EL (cell line): ENCODE measurements around the gene CYSRT1.

Experiments used
- DNase-seq: peaks from one replicate; pipeline ENCODE4 v3.0.0-alpha.2; 2016

Gene CYSRT1

DNA sequence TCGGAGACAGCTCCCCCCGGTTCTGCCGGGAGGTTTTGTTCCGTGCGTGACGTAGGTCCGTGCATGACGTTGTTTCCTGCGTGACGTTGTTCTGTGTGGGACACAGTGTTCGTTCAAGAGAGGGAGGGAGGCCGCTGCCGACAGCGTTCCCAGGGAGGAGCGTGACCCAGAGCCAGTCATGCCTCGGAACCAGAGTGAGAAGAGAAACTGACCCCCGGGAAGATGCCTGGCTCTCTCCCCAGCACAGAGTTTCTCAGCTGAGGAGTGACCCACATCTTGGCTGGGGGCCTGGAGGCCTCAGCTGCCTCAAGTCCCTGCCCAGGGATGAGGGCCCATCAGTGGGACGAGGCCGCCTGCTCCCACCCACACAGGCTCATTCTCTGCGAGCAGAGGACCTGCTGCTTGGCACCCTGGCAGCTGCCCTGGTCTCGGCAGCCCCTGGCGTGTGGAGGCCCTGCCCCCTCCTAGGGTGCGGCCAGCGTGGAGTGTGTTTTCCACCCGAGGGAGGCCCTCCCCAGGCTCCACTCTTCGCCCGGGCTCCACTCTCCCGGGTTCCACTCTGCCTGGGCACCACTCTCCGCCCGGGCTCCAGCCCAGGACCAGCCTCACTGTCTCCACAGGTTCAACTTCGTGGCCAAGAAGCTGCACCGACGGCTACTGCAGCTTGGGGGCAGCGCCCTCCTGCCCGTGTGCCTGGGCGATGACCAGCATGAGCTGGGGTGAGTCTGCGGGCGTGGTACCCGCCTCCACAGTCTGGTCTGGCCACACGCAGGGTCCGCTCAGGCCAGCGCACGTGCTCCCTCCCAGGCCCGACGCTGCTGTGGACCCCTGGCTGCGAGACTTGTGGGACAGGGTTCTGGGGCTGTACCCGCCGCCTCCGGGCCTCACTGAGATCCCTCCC, 11.6 kb upstream of the CYSRT1 start:
- DNase-seq = no peak

DNA sequence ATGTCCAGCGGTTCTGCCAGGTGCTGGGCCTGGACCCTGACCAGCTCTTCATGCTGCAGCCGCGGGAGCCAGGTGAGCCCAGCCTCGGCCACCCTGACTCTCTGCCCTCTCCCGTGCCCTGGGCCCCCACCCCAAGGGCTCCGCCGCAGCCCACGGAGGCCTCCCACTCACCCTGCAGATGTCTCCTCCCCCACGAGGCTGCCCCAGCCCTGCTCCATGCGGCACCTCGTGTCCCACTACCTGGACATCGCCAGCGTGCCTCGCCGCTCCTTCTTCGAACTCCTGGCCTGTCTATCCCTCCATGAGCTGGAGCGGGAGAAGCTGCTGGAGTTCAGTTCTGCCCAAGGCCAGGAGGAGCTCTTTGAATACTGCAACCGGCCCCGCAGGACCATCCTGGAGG, 10.4 kb upstream of the CYSRT1 start:
- DNase-seq = no peak

DNA sequence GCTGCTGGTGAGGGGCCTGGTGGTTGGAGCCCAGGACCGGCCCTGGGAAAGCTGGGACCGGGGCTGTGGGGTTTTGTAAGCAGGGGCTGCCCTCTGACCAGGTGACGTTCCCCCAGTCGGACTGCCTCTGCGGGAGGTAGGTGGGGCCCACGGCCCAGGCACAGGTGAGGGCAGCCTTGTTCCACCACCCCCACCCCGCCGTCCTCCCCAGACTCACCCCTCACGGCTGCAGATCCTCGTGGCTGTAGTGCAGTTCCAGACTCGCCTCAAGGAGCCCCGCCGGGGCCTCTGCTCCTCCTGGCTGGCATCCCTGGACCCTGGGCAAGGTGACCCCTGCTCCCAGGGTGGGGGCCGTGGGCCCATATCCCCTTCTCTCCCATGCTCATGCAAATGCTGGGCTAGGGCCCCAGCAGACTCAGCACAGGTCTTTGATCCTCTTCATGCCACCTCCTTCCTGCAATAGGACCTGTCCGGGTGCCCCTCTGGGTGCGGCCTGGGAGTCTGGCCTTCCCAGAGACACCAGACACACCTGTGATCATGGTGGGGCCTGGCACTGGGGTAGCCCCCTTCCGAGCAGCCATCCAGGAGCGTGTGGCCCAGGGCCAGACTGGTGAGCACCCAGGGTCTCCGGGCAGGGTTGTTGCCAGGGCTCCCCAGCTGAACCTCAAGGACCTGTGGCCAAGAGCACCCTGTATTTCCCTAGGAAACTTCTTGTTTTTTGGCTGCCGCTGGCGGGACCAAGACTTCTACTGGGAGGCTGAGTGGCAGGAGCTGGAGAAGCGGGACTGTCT, 9.6 kb upstream of the CYSRT1 start:
- DNase-seq = no peak

DNA sequence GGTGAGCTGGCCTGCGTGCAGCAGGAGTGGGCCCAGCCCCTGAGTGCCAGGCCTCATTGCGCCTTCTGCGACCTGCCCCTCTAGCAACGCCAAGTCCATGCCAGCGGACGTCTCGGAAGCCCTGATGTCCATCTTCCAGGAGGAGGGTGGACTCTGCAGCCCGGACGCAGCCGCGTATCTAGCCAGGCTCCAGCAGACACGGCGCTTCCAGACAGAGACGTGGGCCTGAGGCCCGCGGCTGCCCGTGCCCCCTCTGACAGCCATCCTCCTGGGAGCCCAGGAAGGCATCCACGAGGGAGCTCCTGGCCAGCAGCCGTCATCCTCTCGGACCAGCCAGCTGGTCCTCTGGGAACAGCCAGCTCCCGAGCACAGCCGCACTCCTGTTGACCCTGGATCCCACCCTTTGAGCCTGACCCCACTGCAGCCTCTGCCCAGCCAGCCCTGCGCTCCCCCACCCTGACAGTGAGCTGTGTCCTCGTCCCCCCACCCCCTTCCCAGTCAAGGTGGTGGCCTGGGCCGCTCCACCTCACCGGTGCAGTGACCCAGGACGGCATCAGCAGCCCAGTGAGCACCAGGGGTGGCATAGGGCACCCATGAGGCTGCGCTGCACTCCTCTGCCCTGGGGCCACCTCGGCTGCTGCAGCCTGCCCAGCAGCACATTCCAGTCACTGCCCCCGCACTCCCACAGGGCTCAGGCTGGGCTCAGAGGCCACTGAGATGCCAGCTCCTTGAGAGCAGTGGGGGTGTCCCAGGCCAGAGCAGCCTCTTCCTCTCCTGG, 8.6 kb upstream of the CYSRT1 start:
- DNase-seq = no peak

DNA sequence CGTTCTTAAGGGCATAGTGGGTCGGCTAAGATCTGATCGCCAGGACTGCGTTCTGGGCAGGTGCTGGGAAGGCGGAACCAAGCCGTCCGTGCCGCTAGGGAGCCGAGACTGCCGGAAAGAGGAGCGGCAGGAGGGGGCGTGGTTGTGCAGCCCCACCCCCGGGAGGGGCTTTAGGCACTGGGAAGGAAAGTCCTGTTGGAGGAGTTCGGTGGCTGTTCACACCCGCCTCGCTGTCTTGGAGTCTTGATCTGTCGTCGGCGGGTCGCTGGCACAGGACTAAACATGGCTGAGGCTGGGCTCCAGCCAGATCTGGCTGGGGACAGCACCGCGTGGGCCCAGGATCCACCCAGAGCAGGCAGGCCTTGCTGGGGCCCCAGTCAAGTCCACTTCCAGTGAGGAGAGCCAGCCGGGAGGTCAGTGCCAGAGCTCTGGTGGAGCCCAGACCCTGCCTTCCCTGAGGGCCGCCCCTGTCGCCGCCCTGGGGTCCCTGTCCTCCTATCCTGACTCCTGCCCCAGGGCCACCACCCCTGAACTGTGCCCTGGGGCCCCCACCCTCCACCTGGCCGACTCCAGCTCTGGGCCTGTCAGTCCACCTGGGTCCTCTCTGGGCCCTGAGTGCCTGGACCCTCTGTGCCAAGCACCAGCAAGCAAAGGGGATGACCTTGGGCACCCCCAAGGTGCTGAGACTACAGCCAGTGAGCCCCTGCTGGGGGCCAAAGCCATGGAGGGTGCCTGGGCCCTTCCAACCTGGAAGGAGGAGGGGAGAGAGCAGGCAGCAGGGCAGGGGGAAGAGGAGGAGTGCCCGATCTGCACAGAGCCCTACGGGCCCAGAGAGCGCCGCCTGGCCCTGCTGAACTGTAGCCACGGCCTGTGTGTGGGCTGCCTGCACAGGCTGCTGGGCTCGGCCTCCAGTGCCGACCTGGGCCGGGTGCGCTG, 7.4 kb upstream of the CYSRT1 start:
- no peak for DNase-seq

DNA sequence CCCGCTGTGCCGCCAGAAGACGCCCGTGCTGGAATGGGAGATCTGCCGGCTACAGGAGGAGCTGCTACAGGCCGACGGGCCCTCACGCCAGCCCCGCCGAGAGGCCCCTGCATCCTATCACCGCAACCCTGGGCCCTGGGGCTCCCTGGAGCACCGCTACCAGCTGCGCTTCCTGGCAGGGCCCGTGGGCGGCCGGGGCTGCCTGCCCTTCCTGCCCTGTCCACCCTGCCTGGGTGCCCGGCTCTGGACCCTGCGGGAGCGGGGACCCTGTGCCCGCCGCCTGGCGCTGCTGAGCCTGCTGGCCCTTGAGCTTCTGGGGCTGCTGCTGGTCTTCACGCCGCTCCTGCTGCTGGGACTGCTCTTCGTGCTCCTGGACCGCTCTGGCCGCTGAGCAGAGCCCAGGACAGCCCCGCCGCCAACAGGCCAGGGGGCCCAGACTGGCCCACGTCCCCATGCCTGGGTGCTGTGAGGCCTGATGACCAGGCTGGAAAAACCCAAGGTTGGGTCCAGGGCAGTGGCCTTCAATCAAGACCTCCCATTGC, 6.7 kb upstream of the CYSRT1 start:
- DNase-seq = no peak

DNA sequence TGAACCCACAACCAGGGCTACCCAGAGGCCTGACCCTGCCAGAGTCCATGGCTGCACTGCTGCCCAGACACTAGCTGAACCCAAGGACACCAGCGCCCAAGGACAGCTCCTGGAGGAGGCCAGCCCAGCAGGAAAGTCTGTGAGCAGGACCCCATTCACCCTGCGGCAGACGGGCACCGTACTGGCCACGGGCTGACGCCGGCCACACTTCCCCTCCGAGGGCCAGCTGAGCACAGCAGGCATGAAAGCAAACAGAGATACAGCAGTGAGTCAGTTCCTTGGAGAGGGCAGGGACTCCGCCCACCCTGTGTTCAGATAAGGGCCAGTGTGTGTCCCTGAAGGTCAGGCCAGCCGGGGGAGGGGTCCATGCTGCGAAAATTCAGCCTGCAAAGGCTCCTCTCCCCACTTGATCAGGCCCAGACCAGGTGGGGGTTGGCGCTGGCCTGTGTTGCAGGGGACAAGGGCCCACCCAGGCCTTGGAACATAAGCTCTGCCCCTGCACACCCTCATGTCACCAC, 6.2 kb upstream of the CYSRT1 start:
- peak; percentile 44 for DNase-seq

DNA sequence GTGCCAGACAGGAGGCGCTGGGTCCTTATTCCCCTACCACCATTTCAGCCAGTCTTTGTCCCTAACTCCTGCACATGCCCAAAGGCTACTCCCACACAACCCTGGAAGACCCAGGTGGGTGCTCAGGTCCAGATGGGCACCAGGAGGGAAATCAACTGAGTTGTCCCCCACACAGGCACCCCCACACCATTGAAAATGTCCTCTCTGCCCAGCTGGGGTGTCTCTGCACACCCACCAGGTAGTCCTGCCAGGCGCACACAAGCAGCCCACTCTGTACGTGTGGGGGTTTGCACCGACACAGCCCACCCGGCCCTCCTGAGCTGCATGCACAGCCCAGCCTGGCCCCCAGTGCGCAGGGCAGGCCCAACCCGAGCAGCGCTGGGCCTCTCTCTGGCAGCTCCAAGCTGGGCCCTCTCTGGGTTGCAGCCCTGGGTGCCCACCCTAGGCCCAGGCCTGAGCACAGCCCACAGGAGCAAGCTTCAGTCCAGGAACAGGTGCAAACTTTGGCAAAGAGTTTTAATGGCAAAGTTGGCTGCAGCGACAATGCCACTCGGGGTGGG, 5.1 kb upstream of the CYSRT1 start:
- DNase-seq = no peak

DNA sequence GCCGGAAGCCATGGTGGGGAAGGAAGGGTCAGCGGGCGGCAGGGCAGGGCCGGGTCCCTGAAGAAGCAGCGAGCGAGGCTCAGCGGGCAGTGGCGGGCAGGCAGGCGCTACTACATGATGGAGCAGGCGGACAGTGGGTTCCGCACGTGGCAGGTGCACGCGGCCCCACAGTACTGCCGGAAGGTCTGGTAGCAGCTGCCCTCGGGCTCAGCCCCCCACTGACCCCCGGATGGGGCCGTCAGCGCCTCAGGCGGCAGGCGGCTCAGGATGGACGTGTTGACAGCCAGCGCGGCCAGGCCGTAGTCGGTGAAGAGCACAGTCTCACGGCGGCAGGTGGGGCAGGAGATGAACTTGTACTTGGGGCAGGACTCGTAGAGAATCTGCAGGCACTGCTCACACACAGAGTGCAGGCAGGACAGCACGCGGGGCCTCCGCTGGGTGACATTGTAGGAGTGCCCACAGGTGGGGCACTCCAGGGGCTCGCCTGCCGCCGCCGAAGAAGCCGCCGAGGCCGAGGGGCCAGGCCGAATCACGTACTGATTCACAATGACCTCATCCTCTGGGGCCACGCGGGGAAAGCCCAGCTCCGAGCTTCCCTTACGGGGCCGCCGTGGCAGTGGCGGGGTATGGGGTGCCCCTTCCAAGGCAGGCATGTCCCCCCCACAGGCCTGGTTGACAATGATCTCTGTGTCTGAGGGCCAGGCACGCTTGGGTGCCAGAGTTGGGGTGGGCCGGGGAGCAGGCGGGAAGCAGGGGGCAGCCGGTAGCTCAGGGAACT, 4.5 kb upstream of the CYSRT1 start:
- DNase-seq = no peak

DNA sequence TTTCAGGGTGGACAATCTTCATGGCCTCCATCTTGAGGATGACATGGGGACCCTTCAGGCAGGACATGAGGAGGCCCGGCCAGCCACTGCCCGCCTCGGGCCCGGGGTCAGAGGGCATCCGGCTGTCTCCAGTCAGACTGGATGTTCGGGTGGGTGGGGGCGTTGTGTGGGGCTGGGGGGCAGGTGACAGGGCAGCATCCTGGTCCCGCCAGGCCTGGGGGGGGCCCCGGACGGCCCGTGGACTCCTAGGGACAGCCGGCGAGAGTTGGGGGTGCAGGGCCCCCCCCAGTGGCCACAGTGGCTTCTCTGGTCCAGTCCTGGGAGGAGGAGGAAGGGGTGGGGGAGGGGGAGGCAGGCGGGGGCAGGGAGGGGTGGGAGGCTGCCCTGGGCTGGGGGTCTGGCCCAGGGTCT, 3.9 kb upstream of the CYSRT1 start:
- no peak for DNase-seq

DNA sequence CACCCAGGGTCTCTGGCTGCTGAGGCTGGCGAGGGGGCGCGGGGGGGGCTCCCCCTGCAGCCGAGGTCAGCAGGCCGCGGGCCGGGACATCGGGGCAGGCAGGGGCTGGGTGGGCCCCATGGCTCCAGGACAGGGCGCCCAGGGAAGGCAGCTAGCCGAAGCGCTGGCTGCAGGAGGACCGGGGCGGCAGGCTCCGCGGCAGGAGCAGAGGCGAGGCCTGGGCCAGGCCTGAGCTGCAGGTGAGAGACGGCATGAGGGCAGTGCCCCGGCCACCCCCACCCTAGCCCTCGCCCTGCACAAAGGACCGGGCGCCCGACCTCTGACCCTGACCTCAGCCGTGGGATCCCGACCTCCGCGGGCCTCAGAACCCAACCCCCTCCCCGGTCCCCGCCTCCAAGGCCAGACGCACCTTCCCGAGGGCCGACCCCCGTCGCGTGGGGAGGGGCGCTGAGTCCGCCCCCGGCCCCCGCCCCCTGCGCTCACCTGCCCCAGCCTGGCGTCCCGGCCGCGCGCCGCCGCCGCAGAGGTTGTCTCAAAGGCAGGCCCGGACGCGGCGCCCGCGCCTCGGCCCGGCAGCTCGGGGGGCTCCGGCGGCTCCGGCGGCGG, 3.4 kb upstream of the CYSRT1 start:
- no peak for DNase-seq

DNA sequence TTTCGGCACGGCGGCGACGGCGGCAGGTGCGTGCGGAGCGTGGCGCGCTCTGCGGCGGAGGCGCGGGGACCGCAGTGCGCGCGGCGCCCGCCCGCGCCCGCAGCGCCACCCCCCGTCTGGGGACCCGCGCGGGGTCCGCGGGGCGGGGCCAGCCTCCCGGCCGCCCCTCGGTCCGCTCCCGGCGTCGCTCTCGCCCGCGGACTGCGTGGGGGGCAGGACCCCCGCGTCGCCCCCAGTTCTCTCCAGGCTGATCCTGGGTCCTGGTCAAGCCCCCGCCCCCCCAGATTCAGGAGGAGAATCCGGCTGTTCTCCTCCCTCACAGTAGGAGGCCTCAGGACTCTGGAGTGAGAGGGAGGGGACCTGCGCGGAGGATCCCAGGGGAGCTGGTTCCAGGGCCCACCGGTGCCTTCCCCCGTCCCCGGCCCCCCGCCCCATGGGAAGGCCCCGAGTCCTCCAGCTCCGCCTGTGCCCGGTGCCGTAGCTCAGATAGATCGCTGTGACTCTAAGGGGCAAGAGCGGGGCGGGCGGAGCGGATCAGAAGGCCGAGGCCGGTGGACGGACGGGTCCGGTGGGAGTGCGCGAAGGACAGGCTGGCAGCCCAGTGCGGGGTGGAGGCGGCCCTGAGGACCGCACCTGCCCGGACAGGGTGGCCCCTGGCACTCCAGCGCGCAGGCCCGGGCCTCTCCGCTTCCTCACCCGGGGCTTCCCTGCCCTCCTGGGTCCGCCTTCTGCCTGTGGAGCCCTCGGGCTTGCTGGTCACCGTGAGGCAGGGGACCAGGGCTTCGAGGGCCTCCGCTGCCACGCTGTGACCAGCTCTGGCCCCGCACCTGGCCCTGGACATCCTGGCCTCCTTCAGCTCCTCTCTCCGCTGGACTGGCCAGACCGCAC, 2.5 kb upstream of the CYSRT1 start, which contains the start of gene RNF208:
RNF208 (minus strand) TSS at position 51 of the 888 bp plus-strand sequence. CDS start 1,028 bp downstream, outside the sequence.
- peak; percentile 34 for DNase-seq

DNA sequence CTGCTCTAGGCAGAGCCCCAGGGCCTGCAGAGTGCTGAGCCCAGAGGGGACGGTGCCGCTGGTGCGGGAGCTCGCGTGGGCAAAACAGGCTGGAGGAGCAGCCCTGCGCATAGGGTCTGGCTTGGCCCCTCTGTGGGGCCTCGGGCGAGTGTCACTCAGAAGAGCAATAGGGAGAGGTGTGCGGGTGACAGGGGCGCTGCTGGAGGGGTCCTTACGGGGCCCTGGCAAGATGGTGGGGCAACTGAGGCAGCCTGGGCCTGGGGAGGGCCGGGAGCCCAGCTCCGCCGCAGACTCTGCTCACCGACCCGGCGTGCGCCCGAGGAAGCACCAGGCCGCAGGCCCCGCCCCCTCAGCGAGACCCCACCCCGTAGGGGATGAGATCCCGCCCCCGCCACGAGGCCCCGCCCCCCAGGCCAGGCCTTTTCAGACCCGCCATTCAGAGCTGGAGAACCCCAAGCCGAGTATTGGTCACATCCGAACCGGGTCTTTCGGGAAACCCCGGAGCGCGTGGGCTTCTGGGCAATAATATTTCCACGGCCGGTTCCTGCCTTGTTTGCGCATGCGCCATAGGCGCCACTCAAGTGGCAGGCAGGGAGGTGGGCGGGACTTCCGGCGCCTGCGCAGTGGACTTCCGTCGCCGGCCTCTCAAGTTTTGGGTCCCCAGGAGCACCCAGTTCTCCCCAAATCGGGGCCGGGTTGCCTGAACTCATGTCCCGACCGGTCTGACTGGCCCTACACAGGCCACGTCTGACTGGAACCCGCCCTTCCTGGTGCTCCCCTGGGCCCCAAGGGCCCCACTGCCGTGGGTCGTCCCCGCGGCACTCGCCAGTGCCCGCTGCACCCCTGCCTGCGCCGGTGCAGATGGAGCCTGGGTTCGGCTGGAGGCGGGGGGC, 1.6 kb upstream of the CYSRT1 start:
- peak; percentile 99 for DNase-seq

DNA sequence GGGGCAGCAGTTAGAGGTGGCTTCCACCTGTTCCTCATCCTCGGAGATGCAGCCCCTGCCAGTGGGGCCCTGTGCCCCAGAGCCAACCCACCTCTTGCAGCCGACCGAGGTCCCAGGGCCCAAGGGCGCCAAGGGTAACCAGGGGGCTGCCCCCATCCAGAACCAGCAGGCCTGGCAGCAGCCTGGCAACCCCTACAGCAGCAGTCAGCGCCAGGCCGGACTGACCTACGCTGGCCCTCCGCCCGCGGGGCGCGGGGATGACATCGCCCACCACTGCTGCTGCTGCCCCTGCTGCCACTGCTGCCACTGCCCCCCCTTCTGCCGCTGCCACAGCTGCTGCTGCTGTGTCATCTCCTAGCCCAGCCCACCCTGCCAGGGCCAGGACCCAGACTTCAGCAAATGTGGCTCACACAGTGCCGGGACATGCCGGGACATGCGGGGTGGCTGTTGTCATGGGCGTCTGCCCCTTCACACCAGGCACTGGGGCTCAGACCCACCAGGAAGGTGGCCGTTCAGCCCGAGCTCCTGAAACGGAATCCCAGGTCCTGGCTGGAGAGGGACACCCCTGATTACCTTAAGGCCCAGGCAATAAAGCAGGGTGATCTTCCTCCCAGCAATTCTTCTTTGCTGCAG, 841 bp downstream of the CYSRT1 start:
- no peak for DNase-seq

DNA sequence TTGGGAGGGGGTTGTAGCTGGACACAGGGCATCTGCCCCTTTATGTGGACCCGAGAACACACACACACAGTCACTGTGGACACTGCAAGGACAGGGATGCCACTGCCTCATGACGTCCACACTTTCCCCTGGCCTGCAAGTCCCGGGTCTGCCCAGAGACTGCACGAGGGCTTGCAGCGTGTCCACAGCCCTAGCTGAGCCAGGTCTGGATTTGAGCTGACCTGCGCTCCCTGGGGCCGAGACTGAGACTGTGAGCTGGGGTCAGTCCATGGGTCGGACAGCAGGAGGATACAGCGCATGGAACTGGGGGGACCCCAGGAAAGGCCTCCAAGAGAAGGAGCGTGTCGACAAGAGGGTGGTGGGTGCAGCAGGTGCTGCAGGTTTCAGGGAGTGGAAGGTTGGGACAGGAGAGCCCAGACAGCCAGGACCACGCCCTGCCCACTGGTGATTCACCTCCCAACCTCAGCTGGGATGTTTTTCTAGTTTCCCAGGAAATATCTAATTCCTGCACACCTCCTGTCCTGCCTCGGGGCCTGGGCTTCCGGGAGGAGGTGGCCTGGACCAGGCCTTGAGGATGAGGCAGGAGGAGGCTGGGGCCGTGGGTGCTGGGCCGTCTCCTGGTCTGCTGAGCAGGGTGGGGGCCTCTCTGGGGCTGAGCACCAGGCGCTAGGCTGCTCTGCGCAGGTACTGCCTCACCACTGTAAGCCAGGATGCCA, 1.5 kb downstream of the CYSRT1 start:
- DNase-seq = no peak

DNA sequence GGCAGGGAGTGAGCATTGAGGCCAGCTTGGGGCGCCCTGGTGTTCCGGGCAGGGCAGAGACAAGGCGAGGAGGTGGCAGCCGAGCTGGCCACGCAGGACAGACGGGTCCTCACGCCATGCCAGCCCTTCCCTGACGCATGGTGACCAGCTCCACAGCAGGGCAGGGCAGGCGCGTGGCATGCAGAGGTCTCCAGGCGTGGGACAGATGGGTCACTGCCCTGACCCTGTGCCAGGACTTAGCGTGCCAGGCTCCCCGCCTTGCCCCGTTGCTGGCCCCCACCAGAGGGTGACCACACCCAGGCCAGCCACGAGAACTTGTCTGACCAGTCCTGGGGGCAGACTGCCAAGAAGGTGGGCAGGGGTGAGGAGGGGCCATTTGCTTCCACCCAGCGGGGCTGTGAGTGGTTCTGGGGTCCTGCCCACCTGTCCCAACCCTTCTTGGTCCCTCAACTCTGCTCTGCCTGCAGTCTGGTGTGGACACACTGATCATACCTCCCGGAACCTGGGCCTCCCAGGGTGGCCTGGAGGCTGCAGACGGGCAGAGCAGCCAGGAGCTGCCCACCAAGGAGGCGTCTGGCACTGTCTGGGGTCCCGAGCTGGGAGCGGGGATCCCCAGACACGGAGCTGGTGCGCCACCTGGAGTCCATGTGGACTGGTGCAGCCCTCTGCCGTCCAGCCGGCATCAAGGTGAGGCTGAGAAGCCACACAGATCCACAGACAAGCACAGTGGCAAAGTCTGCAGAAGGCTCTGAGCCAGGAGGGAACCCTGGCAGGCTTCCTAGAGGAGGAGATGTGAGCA, 2.3 kb downstream of the CYSRT1 start, which contains the start of gene RNF224:
RNF224 (plus strand) TSS at position 449 of the 799 bp plus-strand sequence. CDS start 834 bp downstream, outside the sequence.
- peak; percentile 75 for DNase-seq
